ENCODE results near the gene SCN5A. TPM values are rescaled to one million over a fixed set of nuclear protein-coding genes. Genes with fewer than 3 reads are reported as not detected.

Gene SCN5A
- total and polyA plus RNA-seq, 2 of the 4 experiments (the other 2 are of a cell fraction) = 1.9 to 2.0 TPM

GRCh38 chr3:38628835-38629234, 20.7 kb downstream of the SCN5A start:
- peaks cover 7% of the 10 kb centered on the region; the same call in 1 of the 2 replicates for H3K9me1 ChIP-seq (ENCODE audit: insufficient read depth, low read length)
- H3K23ac ChIP-seq (ENCODE audit: low read depth, low read length) = no peak overlapping the region
- no CpG with 5 or more reads among the region's 5 CpGs for WGBS, 2 experiments (ENCODE audit: extremely low coverage in 2 of 2, insufficient read length in 1 of 2)
- dilution Hi-C loops (cut with HindIII; ENCODE audit: low sequenced_read_pairs, unreplicated experiment) (no loop called here), in situ Hi-C loops (cut with MboI; ENCODE audit: low sequenced_read_pairs) (no loop called here), intact Hi-C loops (cut with micrococcal nuclease) (no loop called here)
- TF ChIP-seq POLR2A (IDR thresholded peaks at IDR 0.05; ENCODE audit: low read depth, low read length) (no peak), CEBPB (IDR thresholded peaks at IDR 0.05; ENCODE audit: low read depth, low read length) (no peak)
- TF ChIP-seq, protein P1, sequence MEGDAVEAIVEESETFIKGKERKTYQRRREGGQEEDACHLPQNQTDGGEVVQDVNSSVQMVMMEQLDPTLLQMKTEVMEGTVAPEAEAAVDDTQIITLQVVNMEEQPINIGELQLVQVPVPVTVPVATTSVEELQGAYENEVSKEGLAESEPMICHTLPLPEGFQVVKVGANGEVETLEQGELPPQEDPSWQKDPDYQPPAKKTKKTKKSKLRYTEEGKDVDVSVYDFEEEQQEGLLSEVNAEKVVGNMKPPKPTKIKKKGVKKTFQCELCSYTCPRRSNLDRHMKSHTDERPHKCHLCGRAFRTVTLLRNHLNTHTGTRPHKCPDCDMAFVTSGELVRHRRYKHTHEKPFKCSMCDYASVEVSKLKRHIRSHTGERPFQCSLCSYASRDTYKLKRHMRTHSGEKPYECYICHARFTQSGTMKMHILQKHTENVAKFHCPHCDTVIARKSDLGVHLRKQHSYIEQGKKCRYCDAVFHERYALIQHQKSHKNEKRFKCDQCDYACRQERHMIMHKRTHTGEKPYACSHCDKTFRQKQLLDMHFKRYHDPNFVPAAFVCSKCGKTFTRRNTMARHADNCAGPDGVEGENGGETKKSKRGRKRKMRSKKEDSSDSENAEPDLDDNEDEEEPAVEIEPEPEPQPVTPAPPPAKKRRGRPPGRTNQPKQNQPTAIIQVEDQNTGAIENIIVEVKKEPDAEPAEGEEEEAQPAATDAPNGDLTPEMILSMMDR (conservative IDR thresholded peaks at IDR 0.05; ENCODE audit: low read depth, low read length) = no peak
- no peak overlapping the region for H3K9ac ChIP-seq (ENCODE audit: low read depth, low read length)
- H3K4ac ChIP-seq (ENCODE audit: low read depth, low read length) = no peak overlapping the region
- BruUV-seq (replicated peaks) = no TSS peak
- peaks cover 5% of the 10 kb centered on the region for H3K4me1 ChIP-seq (ENCODE audit: control insufficient read depth, insufficient read depth, low read length)
- H2BK15ac ChIP-seq (ENCODE audit: low read depth, low read length) = no peak overlapping the region
- no peak for DNase-seq
- H4K5ac ChIP-seq (ENCODE audit: low read depth, low read length) = no peak overlapping the region
- no peak overlapping the region for H3K27ac ChIP-seq (ENCODE audit: insufficient read depth, low read length)
- H2AK5ac ChIP-seq (ENCODE audit: low read depth, low read length) = no peak overlapping the region
- H3K9me3 ChIP-seq (ENCODE audit: control insufficient read depth, insufficient read depth, low read length) = no peaks in the 10 kb centered on the region
- ChIA-PET CTCF (interaction anchor here (0.6 kb wide), 2 partner anchors 44 to 134 kb away, joined by 3 read pairs; no protein-coding TSS in a partner anchor), POLR2A (ENCODE audit: unreplicated experiment) (no interaction called here)
- no peak overlapping the region for H2BK20ac ChIP-seq (ENCODE audit: low read depth, low read length)
- no peak for ATAC-seq (ENCODE audit: low read depth)
- peaks cover 0 to 7% of the 10 kb centered on the region in 2 experiments; a peak in 1 of 4 replicates for H3K79me1 ChIP-seq (ENCODE audit: low read depth in 1 of 2, low read length in 2 of 2)
- no peak overlapping the region for H2BK120ac ChIP-seq (ENCODE audit: low read depth, low read length)
- H3K4me2 ChIP-seq (ENCODE audit: low read depth, low read length) = no peak overlapping the region
- H4K91ac ChIP-seq (ENCODE audit: insufficient read depth, low read depth, low read length) = no peak overlapping the region
- no peak overlapping the region for H4K8ac ChIP-seq (ENCODE audit: low read depth in 2 of 2, low read length in 2 of 2)
- no peak overlapping the region for H3K4me3 ChIP-seq (ENCODE audit: insufficient read depth, low read depth, low read length)
- H4K20me1 ChIP-seq (ENCODE audit: insufficient read depth, low read length) = no peaks in the 10 kb centered on the region; the same call in none of the 2 replicates
- H3K36me3 ChIP-seq (ENCODE audit: control insufficient read depth, insufficient read depth, low read length) = no peaks in the 10 kb centered on the region; the same call in 1 of the 2 replicates
- H2AK9ac ChIP-seq (replicated peaks; ENCODE audit: low read depth, low read length, poor library complexity) = no peak overlapping the region
- H2AFZ ChIP-seq (replicated peaks; ENCODE audit: low read length, poor library complexity) = no peak overlapping the region
- no peak overlapping the region for H3K14ac ChIP-seq (replicated peaks; ENCODE audit: low read depth, low read length)
- H3K27me3 ChIP-seq (ENCODE audit: control insufficient read depth, insufficient read depth, low read length) = no peaks in the 10 kb centered on the region
- no peak overlapping the region for H2BK5ac ChIP-seq (ENCODE audit: low read depth, low read length, poor library complexity, severe bottlenecking)
- no peak overlapping the region for H3K18ac ChIP-seq (ENCODE audit: low read depth, low read length)
- H3K56ac ChIP-seq (ENCODE audit: extremely low read depth, insufficient read depth, low read length) = no peak overlapping the region

Measured in IMR-90 (cell line).